HG03108 (cell line): ENCODE data around the gene SULT1A2.
"Not testable (repeated sequence)": the region's sequence is repeated elsewhere in the genome, so short reads cannot be mapped to it uniquely, and the experiment has no call there.

ENCODE experiments used
- ATAC-seq: cut with Tn5 transposase; IDR thresholded peaks from one replicate; pipeline ENCODE4 v1.9.1; 2021; ENCODE audit warnings: moderate library complexity; ENCODE audit not compliant: unreplicated experiment

Gene SULT1A2

DNA sequence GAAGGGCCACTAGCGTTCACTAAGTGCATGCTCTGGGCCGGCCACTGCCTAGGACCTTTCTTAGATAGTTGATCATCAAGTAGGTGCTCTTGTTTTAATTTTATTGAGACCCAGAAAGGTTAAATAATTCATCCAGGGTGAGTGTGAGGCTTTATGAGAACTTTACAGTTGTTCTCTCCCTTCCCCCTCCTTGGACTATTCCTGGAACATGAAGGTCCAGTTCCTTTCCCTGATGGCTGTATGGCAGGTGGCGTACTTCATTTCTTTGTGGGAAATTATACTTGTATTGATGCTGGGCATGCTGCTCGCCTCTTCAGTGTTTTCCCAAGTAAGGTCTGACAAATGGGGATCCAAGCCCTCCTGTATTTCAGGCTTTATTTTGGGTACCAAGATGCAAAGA lies 34.7 kb downstream of the SULT1A2 start:
- ATAC-seq: no peak

DNA sequence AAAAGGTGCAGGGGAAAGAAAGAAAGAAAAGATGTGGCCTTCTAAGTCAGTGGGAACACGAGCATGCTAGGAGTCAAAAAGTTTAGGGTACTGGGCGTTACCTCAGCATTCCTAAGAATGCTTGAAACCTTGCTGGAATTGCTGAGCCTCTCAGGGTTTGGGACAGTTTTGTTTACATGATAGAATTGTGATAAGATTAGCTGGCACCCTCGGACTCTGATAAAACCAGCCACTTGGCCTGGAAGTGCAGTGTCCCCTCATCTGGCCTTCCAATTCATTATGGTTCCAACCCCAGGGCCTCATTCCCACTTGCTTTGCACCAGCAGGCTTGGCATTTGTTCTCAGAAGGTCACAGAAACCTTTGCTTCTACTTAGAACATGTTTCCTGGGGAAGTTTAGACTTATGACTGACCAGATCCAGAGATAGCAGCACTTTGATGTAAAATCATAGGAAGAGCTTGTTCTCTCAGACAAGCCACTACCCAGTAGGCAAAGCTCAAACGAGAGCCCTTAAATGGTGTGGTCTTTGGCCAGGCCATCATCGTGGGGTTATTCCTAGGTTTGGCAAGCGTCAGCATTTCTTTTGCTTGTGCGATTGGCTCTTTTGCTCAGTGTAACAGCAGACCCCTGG lies 35.2 kb downstream of the SULT1A2 start:
- ATAC-seq: no peak

DNA sequence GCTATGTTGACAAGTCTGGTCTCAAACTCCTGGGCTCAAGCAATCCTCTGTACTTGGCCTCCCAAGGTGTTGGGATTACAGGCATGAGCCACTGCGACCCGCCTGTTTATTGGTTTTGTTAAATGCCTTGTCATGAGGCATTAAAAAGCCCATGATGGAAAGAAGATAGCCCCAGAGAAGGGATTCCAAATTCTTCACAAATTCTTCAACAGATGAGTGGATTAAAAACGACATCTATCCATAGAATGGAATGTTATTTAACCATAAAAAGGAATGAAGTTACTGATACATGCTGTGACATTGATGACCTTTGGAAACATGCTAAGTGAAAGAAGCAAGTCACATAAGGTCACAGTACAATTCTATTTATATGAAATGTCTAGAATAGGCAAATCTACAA lies 38.4 kb downstream of the SULT1A2 start:
- no peak for ATAC-seq

DNA sequence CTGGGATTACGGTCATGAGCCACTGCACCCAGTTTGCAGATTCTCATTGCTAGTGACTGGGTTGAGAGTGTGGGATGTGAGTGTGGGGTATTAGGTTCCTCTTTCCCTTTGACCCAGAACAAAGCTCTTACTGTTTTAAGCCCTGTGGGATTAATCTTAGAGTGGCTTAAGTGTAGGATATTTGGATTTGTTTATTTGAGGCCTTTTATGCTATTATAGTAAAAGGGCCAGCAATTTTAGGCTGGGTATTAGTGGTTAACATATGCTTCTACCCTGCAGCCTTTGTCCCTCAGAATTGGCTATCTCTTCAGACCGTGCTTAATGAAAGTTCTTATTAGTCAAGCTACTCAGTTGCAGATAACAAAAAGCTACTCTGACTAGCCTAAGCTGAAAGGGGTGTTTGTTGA lies 39.9 kb downstream of the SULT1A2 start:
- no peak for ATAC-seq

DNA sequence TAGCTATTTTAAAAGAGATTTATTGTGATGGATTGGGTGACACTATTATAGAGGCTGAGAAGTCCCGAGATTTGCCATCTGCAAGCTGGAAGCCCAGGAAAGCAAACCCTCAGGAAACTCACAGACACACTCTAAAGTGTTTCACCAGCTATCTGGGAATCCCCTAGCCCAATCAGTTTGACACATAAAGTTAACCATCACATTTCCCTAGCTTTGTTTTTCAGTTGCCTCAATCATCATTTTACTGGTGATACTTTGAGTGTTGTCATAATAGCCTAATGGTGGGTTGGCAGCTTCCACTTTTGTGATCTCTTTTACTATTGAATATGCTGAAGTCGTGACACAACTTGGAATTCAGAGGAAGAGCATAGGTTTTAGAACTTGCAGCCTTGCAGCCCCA lies 41.3 kb downstream of the SULT1A2 start:
- ATAC-seq: no peak

DNA sequence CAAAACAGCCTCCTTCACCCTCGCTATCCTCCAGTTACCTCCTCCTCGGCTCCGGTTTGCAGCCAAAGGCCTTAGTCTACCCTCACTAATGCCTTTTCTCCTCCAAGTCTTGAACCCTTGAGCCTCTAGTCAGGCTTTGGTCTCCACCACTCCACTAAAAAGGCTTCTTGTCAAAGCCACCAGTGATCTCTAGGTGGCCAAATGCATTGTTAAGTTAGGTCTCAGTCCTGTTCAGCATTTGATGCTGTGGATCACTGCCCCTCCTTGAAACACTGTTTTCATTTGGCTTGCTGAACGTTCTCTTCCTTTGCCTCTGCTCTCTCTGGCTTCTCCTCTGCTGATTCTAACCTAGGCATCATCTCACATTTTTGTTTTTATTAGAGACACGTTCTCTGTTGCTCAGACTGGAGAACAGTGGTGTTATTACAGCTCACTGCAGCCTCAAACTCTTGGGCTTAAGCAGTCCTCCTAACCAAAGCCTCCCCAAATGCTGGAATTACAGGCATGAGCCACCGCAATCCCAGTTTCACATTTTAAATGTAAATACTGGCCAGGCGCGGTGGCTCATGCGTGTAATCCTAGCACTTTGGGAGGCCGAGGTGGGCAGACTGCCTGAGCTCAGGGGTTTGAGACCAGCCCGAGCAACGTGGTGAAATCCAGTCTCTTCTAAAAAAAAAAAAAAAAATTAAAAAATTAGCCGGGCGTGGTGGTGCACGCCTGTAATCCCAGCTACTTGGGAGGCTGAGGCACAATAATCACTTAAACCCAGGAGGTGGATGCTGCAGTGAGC lies 42.0 kb downstream of the SULT1A2 start:
- no peak for ATAC-seq

DNA sequence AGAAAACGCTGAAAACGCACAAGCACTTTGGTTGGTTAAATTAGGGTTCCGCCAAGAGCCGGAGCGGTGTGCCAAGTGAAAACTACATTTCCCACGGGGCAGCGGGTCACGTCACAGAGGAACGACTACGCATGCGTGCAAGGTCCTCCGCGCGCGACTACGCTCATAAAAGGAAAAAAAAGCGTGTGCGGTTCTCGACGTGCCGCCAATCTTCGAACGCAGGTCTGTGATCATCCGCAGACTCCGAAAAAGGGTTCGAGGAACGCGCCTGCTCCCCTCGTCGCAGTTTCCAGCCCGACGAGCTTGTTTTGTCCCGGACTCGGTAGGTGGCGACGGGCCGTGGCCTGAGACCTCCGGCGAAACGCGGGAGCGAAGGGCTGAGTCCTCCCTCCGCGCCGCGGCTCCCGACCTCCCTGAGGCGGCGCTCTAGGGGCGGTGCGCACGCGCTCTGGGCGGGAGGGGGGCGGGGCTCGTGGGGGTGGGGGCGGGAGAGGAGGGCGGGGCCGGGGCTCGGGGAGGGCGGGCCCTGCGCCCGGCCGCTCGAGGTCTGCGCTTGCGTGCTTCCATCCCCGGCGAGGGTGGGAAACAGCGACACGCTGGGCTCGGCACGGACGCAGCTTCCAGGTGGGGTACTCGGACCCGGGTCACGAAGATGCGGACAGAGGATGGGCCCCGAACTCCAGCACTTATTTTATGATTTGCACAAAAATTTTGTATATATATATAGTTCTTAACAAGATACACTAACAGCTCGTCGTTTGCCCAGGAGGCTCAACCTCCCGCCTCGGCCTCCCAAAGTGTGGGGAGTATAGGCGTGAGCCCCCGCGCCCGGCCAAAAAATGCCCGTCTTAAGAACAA lies 42.8 kb downstream of the SULT1A2 start, which contains the start of gene SGF29:
TSS of gene SGF29 (plus strand) at position 145 of the 858 bp plus-strand sequence. CDS start 27,150 bp downstream, outside the sequence.
- ATAC-seq: peak; percentile 67

DNA sequence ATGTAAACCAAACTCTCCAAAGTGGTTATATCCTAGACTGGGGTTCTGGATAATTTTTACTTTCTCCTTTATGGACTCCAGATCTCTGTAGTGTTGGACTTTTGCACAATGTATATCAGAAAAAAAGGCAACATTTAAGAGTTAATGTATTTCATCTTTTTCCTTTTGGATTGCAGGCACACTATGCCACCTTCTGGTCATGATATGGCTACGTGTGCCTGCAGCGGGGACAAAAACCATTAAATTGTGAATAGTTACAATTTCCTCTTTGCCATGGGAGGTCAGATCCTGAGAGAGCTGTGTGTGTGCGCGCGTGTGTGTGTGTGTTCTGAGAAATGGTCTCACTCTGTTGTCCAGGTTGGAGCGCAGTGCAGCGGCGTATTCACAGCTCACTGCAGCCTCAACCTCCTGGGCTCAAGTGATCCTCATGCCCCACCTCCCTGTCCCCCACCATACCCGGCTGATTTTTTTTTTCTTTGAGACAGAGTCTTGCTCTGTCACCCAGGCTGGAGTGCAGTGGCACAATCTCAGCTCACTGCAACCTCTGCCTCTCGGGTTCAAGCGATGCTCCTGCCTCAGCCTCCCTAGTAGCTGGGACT lies 47.5 kb downstream of the SULT1A2 start:
- no peak for ATAC-seq

DNA sequence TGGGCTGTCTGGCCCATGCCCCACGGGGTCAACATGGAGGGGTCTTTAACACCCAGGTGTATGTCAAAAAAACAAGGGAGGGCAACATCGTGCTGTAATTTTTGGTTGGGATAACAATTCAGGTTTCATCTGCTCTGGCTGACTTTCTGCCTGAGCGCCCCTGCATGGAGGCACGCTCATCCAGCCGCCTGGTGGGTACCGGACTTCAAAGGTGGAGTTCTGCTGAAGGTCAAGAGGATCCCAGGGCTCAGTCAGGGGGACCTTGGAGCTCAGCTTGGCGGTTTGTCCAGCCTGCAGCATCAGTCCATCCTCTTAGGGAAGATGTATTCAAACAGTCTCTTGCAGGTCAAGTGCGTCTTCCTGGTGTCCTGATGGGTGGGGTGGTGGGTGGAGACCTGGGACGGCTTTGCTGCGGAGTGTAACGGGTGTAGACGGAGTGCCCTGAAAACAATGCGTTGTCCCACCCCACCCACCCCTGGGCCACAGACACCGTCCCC lies 48.5 kb downstream of the SULT1A2 start:
- ATAC-seq: no peak

DNA sequence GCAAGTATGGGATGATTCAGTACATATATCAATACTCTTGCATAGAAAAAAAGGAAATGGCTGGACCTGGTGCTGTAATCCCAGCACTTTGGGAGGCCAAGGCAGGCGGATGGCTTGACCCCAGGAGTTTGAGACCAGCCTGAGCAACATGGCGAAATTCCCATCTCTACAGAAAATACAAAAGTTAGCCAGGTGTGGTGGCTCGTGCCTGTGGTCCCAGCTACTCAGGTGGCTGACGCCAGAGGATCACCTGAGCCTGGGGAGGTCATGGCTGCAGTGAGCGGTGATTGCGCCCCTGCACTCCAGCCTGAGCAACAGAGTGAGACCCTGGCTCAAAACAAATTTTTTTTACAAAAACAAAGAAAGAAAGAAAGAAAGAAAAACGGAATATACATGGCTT lies 50.2 kb downstream of the SULT1A2 start:
- ATAC-seq: no peak

DNA sequence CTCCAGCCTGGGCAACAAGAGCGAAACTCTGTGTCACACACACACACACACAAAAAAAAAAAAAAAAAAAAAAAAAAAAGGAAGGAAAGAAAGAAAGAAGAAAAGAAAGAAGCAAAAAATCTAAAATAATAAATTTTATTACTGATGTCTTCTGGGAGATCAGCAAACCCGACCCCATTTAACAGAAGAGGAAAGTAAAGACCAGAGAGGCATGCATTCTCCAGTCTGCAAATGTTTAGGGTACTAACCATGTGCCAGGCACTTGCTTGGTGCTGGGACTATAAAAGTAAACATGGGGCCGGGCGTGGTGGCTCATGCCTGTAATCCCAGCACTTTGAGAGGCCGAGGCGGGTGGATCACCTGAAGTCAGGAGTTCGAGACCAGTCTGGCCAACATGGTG lies 50.9 kb downstream of the SULT1A2 start:
- not testable (repeated sequence) for ATAC-seq

DNA sequence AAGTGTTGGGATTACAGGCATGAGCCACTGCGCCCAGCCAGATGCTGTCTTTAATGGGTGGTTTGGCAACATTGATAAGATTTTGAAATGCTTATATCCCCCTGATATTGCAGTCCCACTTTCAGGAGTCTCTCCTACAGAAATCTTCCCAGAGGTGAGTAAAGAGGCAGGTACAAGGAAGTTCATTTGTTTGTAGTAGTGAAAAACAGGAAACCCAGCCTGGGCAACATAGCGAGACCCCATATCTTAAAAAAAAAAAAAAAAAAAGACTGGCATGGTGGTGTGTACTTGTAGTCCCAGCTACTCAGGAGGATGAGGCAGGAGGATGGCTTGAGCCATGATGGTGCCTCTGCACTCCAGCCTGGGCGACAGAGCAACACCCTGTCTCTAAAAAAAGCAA lies 51.9 kb downstream of the SULT1A2 start:
- no peak for ATAC-seq

DNA sequence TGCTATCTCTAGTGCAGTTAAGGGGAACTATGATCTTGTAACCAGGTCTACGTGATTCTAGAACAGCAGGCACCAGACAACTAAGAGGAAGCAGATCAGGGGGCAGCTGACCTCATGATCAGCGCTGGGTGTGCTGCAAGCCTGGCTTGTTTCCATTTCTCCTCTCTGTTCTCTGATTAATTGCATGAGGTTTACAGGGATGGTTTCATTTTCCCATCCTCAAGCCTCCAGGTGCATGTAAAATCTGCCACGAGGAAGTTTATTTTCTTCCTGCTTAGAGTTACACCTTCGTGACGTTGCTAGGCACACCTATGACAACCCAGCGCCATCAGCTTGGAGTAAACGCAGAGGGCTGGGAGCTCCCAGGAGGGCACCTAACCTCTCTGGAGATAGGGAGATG lies 53.8 kb downstream of the SULT1A2 start:
- no peak for ATAC-seq

DNA sequence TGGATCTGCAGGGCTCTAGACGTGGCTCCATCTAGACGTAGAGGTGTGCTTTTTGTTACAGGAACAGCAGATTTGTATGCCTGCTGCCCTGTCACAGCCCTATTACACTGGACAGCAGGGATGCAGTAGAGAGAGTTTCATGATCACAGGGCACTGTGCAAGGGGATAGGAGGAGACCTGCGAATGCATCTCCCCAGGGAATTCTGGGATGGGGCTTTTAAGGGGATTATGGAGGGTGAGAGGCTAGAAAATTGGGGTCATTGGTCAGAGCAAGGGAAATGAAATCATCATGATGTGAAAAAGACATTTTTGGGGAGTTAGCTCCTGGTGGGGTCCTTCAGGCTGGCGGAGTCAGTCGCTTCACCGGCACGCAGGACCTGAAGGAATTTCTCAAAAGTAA lies 54.2 kb downstream of the SULT1A2 start:
- no peak for ATAC-seq
